Keratinocyte (primary cell): ENCODE measurements around the gene KIDINS220. TPM values are rescaled to one million over a fixed set of nuclear protein-coding genes. Genes with fewer than 3 reads are reported as not detected.

ENCODE experiments used
- DNase-seq: peaks from one replicate; pipeline ENCODE4 v3.0.0-alpha.2; 2011; ENCODE audit warnings: low read depth, missing footprints, low spot score
- FAIRE-seq: peaks from 2 replicates; lab custom pipeline; 2011; peaks lifted over from hg19 to GRCh38; lab: Jason Lieb, UNC
- H2AFZ ChIP-seq: 2 replicates; pipeline ENCODE4 v1.6.0; 2012; ENCODE audit warnings: low read length, control low read depth, inconsistent platforms; ENCODE audit not compliant: control insufficient read depth
- H3K27ac ChIP-seq: 2 replicates; pipeline ENCODE4 v1.5.1; 2011; ENCODE audit warnings: low read length; ENCODE audit not compliant: control insufficient read depth, insufficient read depth
- H3K27me3 ChIP-seq: 3 replicates; pipeline ENCODE4 v1.6.0; 2011; ENCODE audit warnings: low read length; ENCODE audit not compliant: control insufficient read depth, insufficient read depth; ENCODE audit errors: extremely low read depth
- H3K36me3 ChIP-seq, 2 experiments: 2 replicates in 1 of 2; 3 replicates in 1 of 2; pipeline ENCODE4 v1.5.1; 2011; ENCODE audit warnings: low read length in 2 of 2, mild to moderate bottlenecking in 1 of 2; ENCODE audit not compliant: control insufficient read depth in 2 of 2, insufficient read depth in 2 of 2; ENCODE audit errors: extremely low read depth in 1 of 2
- H3K4me1 ChIP-seq: 3 replicates; pipeline ENCODE4 v1.5.1; 2011; ENCODE audit warnings: low read length; ENCODE audit not compliant: control insufficient read depth, insufficient read depth; ENCODE audit errors: extremely low read depth
- H3K4me2 ChIP-seq: 3 replicates; pipeline ENCODE4 v1.6.0; 2011; ENCODE audit warnings: low read depth, low read length; ENCODE audit not compliant: control insufficient read depth, insufficient read depth; ENCODE audit errors: extremely low read depth
- H3K4me3 ChIP-seq, 3 experiments: fragments of 200-600 bp in 1 of 3; sonication (generic) in 1 of 3; 2 replicates in 2 of 3; 3 replicates in 1 of 3; pipeline ENCODE4 v1.5.1; 2011 to 2016; ENCODE audit warnings: low read length in 3 of 3, mild to moderate bottlenecking in 3 of 3, control low read depth in 2 of 3, inconsistent platforms in 1 of 3, low read depth in 1 of 3, mixed read lengths in 1 of 3, mixed run types in 1 of 3, moderate library complexity in 1 of 3; ENCODE audit not compliant: control insufficient read depth in 2 of 3, insufficient read depth in 2 of 3; ENCODE audit errors: extremely low read depth in 1 of 3
- H3K79me2 ChIP-seq: 2 replicates; pipeline ENCODE4 v1.6.0; 2012; ENCODE audit warnings: low read length; ENCODE audit not compliant: control insufficient read depth, insufficient read depth
- H3K9ac ChIP-seq: 3 replicates; pipeline ENCODE4 v1.6.0; 2011; ENCODE audit warnings: low read length; ENCODE audit not compliant: control insufficient read depth, insufficient read depth; ENCODE audit errors: extremely low read depth
- H3K9me1 ChIP-seq: 3 replicates; pipeline ENCODE4 v1.6.0; 2011; ENCODE audit warnings: low read length; ENCODE audit not compliant: control insufficient read depth, insufficient read depth; ENCODE audit errors: extremely low read depth
- H3K9me3 ChIP-seq: 2 replicates; pipeline ENCODE4 v1.5.1; 2012; ENCODE audit warnings: low read depth, low read length; ENCODE audit not compliant: control insufficient read depth
- H4K20me1 ChIP-seq: 3 replicates; pipeline ENCODE4 v1.6.0; 2011; ENCODE audit warnings: low read length; ENCODE audit not compliant: control insufficient read depth, insufficient read depth; ENCODE audit errors: extremely low read depth
- EZH2 ChIP-seq: IDR thresholded peaks from one replicate; pipeline ENCODE4 v1.6.1; 2012; ENCODE audit warnings: inconsistent platforms, mild to moderate bottlenecking, low read length, moderate library complexity
- dilution Hi-C: fragments of 300-500 bp; cut with MboI; formaldehyde crosslinking; loops from one replicate; pipeline ENCODE4 v1.7.0; 2020; ENCODE audit warnings: low sequenced_read_pairs; ENCODE audit not compliant: extremely low pct_ligation_motif_present
- polyA plus RNA-seq, 5 experiments: library from polyadenylated mRNA; depleted of rRNA in 3 of 5; stranded (reverse) in 3 of 5; stranded (forward) in 1 of 5; unstranded in 1 of 5; fragments of >200 nt; gene quantifications; 1 replicate in 1 of 5; 2 replicates in 3 of 5; 3 replicates in 1 of 5; pipeline versions ENCODE4 v1.2.1 to v1.2.3, GENCODE V29; 2011 to 2012; ENCODE audit warnings: missing spikeins in 2 of 5, low read depth in 1 of 5, low replicate concordance in 1 of 5
- TF ChIP-seq, protein P1 (sequence below), 3 experiments: IDR thresholded peaks in 1 of 3; conservative IDR thresholded peaks in 1 of 3; optimal IDR thresholded peaks in 1 of 3; 2 replicates in 2 of 3; 3 replicates in 1 of 3; pipeline versions ENCODE3 to v1.5.1; 2011; ENCODE audit warnings: low read length in 3 of 3, mild to moderate bottlenecking in 3 of 3, moderate library complexity in 2 of 3, control low read depth in 1 of 3, inconsistent platforms in 1 of 3; ENCODE audit not compliant: insufficient read depth in 2 of 3; ENCODE audit errors: extremely low read depth in 1 of 3

KIDINS220 gene
- polyA plus RNA-seq, 1 donor (not counting 4 experiments of a cell fraction or from before 2014, with no cell fraction given) = 28.8 TPM

- Histone ChIP-seq H2AFZ (no peak overlapping the region), H3K4me3 (no peak overlapping the region), H3K27me3 (no peaks in the 10 kb centered on the region), H3K9me3 (peaks cover 2% of the 10 kb centered on the region), H3K4me1 (no peaks in the 10 kb centered on the region), H3K4me2 (no peak overlapping the region), H3K27ac (no peak overlapping the region), H3K9ac (no peak overlapping the region), H3K9me1 (no peaks in the 10 kb centered on the region), H3K36me3 (peaks cover 0 to 7% of the 10 kb centered on the region in 2 experiments), H4K20me1 (no peaks in the 10 kb centered on the region), H3K79me2 (no peaks in the 10 kb centered on the region)
- FAIRE-seq (no peak), DNase-seq (no peak)
- dilution Hi-C loops = no loop called here
- TF ChIP-seq EZH2 = no peak
- TF ChIP-seq, protein P1, sequence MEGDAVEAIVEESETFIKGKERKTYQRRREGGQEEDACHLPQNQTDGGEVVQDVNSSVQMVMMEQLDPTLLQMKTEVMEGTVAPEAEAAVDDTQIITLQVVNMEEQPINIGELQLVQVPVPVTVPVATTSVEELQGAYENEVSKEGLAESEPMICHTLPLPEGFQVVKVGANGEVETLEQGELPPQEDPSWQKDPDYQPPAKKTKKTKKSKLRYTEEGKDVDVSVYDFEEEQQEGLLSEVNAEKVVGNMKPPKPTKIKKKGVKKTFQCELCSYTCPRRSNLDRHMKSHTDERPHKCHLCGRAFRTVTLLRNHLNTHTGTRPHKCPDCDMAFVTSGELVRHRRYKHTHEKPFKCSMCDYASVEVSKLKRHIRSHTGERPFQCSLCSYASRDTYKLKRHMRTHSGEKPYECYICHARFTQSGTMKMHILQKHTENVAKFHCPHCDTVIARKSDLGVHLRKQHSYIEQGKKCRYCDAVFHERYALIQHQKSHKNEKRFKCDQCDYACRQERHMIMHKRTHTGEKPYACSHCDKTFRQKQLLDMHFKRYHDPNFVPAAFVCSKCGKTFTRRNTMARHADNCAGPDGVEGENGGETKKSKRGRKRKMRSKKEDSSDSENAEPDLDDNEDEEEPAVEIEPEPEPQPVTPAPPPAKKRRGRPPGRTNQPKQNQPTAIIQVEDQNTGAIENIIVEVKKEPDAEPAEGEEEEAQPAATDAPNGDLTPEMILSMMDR (optimal IDR thresholded peaks at IDR 0.05 in 1 of 3, IDR thresholded peaks at IDR 0.05 in 1 of 3, conservative IDR thresholded peaks at IDR 0.05 in 1 of 3; ENCODE audit: extremely low read depth in 1 of 3, insufficient read depth in 2 of 3, low read length in 3 of 3) = no peak
Measured at GRCh38 chr2:8756716-8757115, 80.7 kb downstream of the KIDINS220 start.

DNA sequence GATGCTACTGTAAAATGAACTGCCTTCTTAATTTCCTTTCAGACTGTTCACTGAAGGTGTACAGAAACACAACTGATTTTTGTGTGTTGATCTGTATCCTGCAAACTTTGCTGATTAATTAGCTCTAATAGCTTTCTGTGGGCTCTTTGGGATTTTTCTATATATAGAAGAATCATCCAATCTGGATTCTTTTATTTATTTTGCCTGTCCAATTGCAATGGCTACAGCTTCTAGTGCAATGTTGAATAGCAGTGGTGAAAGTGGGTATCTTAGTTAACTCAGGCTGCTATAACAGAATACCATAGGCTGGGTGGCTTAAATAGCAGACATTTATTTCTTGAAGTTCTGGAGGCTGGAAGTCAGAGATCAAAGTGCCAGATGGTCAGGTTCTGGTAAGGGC lies 81.2 kb downstream of the KIDINS220 start:
- FAIRE-seq (no peak), DNase-seq (no peak)
- Histone ChIP-seq H3K9me3 (peaks cover 2% of the 10 kb centered on the region), H3K9me1 (no peaks in the 10 kb centered on the region), H3K36me3 (peaks cover 0 to 7% of the 10 kb centered on the region in 2 experiments), H3K27ac (no peak overlapping the region), H3K4me3 (no peak overlapping the region), H3K4me2 (no peak overlapping the region), H4K20me1 (no peaks in the 10 kb centered on the region), H3K9ac (no peak overlapping the region), H3K79me2 (no peaks in the 10 kb centered on the region), H3K27me3 (no peaks in the 10 kb centered on the region), H2AFZ (no peak overlapping the region), H3K4me1 (no peaks in the 10 kb centered on the region)
- TF ChIP-seq EZH2 = no peak
- TF ChIP-seq, protein P1 (optimal IDR thresholded peaks at IDR 0.05 in 1 of 3, IDR thresholded peaks at IDR 0.05 in 1 of 3, conservative IDR thresholded peaks at IDR 0.05 in 1 of 3; ENCODE audit: extremely low read depth in 1 of 3, insufficient read depth in 2 of 3, low read length in 3 of 3) = no peak
- dilution Hi-C loops = no loop called here
